Coronary artery (tissue), 2 donors: ENCODE measurements around the gene TM7SF3.

Experiments used
- DNase-seq: peaks from one replicate; pipeline ENCODE4 v3.0.0-alpha.2; 2017; ENCODE audit warnings: low spot score
- H3K27ac ChIP-seq, 2 donors: fragments of 200-600 bp; sonication (generic); one replicate each; pipeline ENCODE4 v1.5.1; 2016 to 2019
- H3K4me3 ChIP-seq: fragments of 200-600 bp; sonication (generic); 2 replicates; pipeline ENCODE4 v1.5.1; 2016; ENCODE audit warnings: mild to moderate bottlenecking, moderate library complexity
- TF ChIP-seq, protein P1 (sequence below): fragments of 200-600 bp; sonication (generic); IDR thresholded peaks from one replicate; pipeline ENCODE4 v1.5.1; 2019; ENCODE audit warnings: antibody characterized with exemption

Gene TM7SF3

GRCh38 chr12:26982866-26983265 lies 31.3 kb downstream of the TM7SF3 start:
- TF ChIP-seq, protein P1, sequence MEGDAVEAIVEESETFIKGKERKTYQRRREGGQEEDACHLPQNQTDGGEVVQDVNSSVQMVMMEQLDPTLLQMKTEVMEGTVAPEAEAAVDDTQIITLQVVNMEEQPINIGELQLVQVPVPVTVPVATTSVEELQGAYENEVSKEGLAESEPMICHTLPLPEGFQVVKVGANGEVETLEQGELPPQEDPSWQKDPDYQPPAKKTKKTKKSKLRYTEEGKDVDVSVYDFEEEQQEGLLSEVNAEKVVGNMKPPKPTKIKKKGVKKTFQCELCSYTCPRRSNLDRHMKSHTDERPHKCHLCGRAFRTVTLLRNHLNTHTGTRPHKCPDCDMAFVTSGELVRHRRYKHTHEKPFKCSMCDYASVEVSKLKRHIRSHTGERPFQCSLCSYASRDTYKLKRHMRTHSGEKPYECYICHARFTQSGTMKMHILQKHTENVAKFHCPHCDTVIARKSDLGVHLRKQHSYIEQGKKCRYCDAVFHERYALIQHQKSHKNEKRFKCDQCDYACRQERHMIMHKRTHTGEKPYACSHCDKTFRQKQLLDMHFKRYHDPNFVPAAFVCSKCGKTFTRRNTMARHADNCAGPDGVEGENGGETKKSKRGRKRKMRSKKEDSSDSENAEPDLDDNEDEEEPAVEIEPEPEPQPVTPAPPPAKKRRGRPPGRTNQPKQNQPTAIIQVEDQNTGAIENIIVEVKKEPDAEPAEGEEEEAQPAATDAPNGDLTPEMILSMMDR, result no peak
- H3K4me3 ChIP-seq, result no peak overlapping the region
- H3K27ac ChIP-seq, result no peak overlapping the region
- DNase-seq, result no peak

- TF ChIP-seq, protein P1, result no peak
- no peak for DNase-seq
- H3K4me3 ChIP-seq, result no peak overlapping the region
- H3K27ac ChIP-seq, result no peak overlapping the region
Measured at GRCh38 chr12:26979733-26980132, 34.5 kb downstream of the TM7SF3 start.

- Histone ChIP-seq H3K4me3 (no peak overlapping the region), H3K27ac (no peak overlapping the region)
- DNase-seq, result no peak
- TF ChIP-seq, protein P1, result no peak
Measured at GRCh38 chr12:26978801-26979200, 35.4 kb downstream of the TM7SF3 start.

- no peak overlapping the region for H3K4me3 ChIP-seq
- no peak for DNase-seq
- no peak overlapping the region for H3K27ac ChIP-seq
- TF ChIP-seq, protein P1, result no peak
Measured at GRCh38 chr12:26976687-26977086, 37.5 kb downstream of the TM7SF3 start.

DNA sequence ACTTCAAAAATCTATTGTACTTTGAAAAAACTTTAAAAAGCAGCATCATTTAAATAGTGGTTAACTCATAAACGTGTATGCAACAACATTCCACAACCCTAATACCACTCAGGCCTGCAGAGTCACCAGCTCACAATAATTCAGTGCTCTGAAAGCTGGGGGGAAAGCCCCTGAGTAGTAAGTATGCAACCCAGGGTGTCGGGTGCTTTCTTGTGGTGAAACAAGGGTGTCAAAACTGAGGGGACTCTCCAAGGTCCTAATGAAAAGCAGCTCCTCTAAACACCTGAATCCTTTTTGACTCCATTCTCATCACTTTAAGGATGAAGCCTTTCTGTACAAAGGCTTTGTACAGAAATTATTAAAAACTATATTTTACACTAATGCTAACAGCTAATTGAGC lies 42.2 kb downstream of the TM7SF3 start:
- TF ChIP-seq, protein P1, result no peak
- Histone ChIP-seq H3K4me3 (no peak overlapping the region), H3K27ac (no peak overlapping the region)
- no peak for DNase-seq

GRCh38 chr12:26970136-26970535 lies 44.0 kb downstream of the TM7SF3 start:
- Histone ChIP-seq H3K27ac (no peak overlapping the region), H3K4me3 (no peak overlapping the region)
- TF ChIP-seq, protein P1, result no peak
- DNase-seq, result no peak

- TF ChIP-seq, protein P1, result no peak
- Histone ChIP-seq H3K4me3 (no peak overlapping the region), H3K27ac (no peak overlapping the region)
- no peak for DNase-seq
Measured at GRCh38 chr12:26966842-26967241, 47.3 kb downstream of the TM7SF3 start.
